Umbilical cord (tissue), 2 donors: ENCODE data around the gene LHFPL6. TPM values are rescaled to one million over a fixed set of nuclear protein-coding genes. Genes with fewer than 3 reads are reported as not detected.
A peak's percentile ranks its signal among the peaks of the same experiment; 100 is the strongest.

Source experiments
- DNase-seq: peaks from one replicate; pipeline ENCODE4 v3.0.0-alpha.2; 2015; ENCODE audit warnings: low spot score
- total RNA-seq: library from RNA; depleted of rRNA; stranded (reverse); fragments of >200 nt; gene quantifications from one replicate; pipeline ENCODE4 v1.2.3, GENCODE V29; 2014; ENCODE audit warnings: low replicate concordance; ENCODE audit not compliant: insufficient read depth

LHFPL6 gene
- total RNA-seq, 1 donor from 2014 or later = 141 TPM

DNA sequence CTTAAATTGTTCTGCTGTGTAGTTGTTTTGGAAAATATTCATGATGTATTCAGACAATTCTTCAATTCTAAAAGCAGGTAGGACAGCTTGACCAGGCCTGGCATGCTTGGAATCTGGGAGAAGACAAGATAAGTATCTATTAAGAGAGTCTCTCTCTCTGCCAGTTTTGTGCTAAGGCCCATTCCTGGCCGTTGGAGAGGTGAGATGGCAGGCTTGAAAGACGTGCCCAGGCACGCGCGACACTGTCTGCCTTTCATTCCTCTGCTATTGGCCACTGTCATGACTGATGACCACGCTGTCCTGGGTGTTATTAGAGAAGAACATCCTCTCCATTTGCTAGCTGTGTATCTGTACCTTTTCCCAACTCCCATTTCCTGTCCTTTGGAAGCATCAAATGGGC, 90.3 kb downstream of the LHFPL6 start:
- DNase-seq = no peak

DNA sequence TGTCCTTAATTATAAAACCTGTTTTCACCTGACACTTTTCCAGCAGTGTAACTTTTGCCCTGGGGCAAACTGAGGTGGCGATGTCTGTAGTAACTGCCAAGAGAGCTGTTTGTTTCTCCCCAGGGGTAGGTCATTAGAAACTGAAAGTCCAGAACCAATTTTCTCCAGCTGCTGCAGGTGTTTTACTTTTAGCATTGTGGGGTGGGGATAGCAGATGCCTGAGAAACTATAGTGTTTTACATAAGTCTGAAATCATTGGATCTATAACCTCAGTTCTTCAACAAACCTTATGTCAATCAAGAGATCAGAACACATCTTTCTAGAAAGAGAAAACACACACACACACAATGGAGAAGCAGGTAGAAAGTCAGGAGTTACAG, 92.7 kb downstream of the LHFPL6 start:
- no peak for DNase-seq

DNA sequence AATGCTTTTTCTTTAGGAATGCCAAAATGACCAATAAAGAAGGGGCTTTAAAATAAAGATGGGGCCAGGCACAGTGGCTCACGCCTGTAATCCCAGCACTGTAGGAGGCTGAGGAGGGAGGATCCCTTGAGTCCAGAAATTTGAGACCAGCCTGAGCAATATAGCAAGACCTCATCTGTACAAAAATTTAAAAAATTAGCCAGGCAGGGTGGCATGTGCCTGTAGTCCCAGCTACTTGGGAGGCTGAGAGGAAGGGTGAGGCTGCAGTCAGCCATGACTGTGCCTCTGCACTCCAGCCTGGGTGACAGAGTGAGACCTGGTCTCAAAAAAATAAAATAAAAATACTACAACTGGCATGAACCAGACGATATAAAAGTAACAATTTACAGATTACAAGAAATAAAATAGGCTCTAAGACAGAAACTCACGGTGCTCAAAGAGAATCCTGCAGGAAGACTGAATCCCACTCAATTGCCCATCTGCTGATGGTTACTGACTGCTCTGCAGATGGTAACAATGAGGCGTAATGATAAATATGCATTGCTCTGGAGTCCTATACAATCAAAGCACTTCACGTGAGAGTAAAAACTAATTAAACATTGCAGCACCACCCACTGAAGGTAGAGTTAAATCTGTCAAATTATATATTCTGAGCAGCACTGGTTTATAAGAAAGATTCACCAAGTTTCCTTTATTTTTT, 93.2 kb downstream of the LHFPL6 start:
- DNase-seq = no peak

DNA sequence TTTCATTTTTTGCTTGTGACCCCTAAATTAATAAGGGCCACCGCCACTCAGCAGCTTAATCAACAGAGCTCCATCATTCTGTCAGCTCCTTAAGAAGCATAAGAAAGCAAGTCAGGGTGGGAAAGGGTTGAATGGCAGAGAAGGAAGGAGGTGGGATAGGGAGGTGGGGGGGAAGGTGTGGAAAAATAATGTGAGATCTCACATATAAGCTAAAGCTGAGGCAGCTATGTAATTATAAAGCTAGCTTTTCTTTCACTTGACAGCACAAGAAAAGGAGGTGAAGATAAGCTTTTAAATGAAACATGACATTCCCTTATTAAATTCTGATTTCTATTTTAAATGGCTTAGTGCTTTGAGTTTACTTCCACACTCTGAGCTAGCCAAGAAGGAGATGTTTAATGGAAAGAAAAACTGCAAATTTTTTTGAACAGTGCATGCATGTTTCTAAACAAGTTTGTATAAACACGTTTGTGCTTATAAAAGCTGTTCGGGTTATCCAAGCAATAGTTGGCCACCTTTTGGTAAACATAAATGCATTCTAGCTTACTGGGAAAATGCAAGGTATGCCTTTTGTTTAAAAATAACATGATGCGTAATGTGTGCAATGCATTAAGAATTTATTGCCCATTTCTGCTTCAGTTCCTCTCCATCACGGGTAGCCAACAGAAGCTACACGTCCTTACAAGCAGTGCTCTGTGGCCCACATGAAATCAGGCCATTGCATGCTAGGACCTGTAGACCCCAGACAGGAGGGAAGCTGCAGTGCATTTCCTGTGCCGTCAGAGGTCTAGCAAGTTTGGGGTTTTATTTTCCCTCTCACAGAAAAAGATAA, 96.2 kb downstream of the LHFPL6 start:
- peak; percentile 68 for DNase-seq

DNA sequence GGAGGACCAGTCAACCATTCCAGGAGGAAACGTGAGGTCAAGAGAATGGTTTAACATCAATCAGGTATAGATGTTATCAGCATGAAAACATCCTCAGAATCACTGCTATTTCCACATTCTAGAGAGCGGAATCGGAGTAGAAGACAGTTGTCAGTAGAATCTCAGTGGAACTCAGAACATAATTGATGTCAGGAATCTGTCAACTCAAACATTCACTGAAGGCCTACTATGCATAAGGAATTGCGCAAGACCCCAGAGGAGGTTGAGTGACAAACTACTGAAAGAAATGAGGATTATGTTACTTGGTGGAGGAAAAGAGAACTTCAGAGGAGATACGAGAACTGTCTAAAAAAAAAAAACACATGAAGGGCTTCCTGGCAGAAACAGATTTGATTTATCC, 97.8 kb downstream of the LHFPL6 start:
- DNase-seq = no peak

DNA sequence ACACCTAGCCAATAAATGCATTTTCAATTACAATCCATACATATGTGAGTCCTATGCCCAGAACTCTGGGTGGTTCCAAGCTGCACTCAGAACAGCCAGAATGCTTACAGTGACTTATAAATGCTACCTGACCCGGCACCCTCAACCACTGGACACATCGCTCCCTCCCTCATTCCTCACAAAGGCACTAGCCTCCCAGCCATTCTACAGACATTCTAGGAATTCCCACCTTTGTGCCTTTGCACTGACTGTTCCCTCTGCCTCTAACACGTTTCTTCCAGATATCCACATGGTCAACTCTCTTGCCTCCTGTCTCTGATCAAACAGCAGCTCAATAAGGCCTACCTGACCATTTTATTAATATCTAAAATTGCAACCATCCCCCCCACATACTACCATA, 99.9 kb downstream of the LHFPL6 start:
- no peak for DNase-seq

DNA sequence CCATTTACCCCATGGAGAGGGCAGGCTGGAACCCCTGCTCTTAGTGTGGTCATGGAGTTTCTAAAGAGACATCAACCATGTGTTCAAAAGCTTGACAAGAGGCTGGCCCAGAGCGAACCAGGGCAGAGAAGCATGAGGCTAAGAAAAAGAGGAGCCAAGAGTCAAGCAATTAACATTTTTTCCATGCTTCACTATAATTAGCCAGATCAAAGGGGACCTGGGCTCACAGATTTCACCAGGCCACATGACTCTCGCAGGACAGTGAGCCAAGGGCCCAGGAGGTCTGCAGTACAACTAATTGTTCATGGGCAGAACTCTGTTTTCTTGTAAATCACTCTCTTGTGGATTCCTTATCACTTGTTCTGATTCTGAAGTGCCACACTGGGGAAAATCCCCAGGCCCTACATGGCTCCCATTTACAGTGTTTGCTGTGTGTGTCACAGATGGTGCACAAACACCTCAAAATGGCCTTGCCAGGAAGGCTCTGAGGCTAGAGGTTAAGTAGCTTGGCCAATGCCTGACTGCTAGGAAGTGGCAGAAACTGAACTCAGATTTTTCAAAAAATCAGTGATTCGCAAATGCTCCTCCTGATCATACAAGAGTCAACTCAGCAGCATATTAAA, 101.2 kb downstream of the LHFPL6 start:
- no peak for DNase-seq

DNA sequence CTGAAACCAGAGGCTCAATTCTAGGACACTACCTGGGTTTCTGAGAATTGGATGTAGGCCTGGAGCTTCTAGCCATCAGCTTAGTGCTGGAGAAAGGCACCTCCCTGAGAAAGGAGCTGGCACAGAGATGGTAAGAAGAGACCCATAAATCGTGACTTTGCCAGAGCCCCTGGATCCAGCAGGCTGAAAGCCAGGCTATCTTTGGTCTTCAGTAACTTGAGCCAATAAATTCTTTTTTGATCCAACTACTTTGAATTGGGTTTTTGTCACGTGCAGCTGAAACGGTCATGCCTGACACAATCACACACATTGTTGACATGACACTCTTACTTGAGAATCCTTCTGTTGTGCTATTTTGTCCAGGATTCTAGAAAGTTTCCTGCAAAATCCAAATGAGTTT, 103.4 kb downstream of the LHFPL6 start:
- no peak for DNase-seq

DNA sequence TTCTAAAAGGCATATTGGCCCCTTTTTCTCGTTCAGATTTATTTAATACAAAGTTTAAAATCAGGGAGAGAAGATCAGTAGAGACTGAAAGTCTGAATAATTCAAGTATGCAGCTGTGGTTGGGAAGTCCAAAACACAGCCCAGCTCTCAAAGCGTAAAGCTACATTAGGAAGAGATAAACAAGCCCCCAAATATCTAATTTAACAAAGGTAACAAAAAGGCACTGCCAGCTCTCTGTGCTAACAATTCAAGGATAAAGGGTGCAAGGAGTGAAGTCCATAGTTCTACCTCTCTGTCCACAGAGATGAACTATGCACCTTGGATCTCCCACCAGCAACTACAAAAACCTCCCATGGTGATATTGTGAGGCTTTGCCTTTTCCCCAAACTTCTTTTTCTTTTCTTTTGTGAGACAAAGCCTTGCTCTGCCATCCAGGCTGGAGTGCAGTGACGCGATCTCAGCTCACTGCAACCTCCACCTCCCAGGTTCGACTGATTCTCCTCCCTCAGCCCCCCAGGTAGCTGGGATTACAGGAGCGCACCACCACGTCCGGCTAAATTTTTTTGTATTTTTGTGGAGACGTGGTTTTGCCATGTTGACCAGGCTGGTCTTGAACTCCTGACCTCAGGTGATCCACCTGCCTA, 104.4 kb downstream of the LHFPL6 start:
- no peak for DNase-seq

DNA sequence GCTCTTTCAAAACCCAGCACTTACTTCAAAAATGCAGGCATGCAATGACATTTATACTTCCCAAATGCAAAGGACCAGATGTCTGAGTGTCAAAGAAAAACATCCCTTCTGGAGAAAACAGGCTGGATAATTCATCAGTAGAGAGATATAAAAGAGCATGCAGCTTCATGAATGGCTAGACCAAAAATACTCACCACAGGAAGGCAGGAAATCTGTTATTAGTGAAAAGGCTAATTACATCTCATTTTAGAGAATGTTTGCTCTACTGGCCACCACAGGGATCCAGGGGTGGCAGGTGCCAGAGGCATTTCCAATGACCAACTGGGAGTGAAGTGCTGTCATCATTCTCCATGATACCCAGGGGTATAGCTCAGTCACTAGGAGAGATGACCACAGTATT, 106.5 kb downstream of the LHFPL6 start:
- DNase-seq = no peak

DNA sequence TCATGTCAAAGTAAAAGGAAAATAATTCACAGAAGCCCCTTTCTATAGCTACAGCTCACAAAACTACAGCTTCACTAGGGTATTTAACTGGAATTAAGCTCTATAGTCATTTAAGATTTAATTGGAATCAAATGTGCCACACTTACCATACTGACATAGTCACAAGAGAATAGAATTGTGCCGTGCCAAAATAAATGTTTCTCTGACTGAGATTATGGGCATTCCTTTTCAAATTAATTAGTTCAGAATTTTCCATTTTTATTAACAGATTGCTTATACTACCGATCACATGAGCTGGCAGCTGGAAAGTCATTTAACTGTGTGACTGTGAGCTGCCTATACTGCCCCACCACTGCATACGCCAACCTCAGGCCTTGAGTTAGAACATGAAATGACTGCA, 108.4 kb downstream of the LHFPL6 start:
- DNase-seq = no peak

DNA sequence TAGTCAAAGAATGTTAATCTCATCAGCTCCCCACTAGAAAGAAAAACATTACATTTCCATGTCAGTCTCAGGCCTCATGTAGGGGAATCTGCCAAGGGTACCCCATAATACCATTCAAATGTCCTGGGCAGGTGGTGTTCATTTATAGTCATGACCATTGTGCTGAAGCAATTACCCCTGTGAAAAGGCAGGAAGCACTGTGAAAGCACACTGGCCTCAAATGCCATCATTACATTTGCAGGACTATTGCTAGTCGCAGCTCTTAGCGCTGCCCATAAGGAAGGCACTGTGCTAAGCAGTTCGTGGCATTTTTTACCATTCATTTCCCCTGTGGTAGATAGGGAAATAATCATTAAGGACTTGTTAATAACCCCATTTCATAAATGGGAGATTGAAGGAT, 109.0 kb downstream of the LHFPL6 start:
- DNase-seq = no peak

DNA sequence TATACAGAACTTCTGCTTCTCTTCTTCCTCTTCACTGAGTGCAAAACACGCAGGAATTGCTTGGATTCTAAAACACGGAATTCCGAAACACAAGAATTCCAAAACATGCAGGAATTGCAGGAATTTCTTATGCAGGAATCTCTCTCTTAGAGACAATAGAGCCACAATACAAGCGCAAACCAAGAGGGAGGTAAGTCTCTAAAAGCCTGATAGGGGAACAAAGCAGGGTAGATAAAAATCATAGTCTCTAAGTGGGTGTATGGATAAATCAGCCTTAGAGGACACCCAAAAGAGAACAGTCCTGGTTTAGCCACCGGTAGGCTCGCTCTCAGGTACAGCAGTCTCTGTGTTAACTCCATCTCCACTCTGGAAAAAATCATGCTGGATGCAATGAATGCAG, 112.9 kb downstream of the LHFPL6 start:
- no peak for DNase-seq

DNA sequence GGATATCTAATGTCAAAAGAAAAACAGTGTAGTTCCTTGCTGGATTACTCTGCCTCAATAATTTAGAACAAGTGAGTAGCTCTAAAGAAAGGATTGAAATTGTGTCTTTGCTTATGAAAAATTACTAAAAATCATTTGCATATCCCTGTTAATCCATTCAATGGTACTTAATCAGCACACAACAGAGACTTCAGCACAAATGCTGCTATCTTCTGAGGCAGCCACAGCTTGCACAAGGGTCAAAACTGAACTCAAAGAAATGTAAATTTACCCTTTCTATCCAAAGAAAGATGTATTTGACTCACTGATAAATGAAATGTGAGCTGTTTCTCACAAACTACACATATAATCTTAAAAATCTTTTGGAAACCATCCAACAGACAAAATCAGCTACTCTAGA, 116.2 kb downstream of the LHFPL6 start:
- no peak for DNase-seq

DNA sequence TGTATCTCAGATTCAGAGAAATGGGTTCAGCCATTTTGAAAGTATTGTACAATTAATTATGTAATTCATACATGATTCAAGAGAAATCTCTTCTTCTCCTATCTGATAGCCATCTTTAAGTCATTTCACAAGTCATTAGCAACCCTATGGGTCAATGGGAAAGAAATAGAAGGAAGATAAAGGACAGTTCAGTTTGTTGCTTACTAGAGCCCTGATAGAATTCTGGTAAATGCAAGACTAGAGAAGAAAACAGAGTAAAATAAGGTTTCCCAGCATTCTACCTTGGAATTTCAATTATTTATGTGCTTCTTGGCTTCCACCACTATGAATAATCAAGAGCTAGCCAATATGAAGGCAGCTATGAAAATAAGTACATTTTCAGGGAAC, 117.7 kb downstream of the LHFPL6 start:
- no peak for DNase-seq

DNA sequence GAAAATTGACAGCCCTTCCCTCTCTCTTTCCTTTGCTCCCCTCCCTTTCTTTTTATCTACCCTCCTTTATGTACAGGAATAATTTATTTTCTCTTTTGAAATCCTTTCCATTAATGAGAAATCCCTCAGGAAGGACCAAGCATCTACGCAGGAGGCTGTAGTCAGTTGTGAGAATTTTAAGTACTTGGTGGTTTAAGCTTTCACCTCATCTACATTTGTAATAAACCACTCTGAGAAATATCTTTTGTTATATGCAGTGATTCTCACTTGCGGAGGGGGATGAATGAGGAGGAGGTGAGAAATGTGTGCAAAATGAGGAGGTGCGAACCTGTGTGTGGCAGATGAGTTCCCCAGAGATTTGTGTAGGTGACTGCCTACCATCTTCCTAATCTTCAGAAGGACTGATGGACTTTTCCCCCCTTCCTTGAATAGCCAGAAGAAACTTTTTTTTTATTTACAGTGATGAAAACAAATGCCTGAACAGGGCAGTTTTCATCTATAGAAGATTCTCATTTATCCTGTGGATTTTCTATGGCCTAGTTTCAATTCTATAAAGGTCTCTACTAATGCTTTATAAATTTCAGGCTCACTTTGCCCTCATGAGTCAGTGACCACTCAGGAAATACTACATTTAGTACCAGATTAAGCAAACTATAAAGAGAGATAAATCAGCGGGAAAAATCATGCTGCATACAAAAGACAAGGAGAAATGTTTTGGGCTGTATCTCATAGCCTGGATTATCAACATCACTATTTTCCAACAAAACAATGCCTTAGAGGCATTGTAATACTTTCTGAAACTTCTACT, 118.3 kb downstream of the LHFPL6 start:
- DNase-seq = peak; percentile 85

DNA sequence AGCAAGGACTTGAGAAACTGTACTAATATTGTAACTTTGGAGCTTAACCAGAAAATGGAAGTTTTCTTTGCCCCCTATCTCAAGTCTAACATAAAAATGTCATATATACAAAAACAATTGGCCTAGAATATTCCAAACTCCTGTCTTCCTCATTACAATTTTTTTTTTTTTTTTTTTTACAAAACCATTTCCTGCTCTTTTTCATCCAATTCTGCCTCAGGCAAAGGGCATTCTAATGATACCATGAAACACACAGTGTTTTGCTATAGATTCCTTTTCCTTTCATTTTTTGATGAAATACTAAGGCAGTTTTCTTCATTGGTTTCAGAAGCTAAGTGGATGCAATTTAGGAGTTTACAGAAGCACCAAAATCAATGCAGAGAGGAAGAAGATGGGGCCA, 119.7 kb downstream of the LHFPL6 start:
- no peak for DNase-seq

DNA sequence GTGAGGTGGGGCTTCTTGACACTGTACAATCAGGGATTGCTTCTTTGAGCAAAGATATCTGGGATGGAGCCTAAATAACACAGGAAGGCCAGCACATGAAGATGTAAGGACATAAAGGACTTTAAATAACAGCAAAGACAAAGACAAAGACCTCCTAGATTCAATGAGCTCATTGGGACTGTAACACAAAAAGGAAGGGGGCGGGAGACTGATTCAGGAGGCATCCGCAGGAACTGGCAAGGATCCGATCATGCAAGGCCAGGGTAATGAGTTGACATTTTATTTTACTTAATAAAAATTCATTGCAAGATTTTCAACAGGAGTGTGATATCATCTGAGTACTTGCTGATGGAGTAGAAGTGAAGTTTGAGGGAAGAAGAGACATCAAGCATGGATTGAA, 121.5 kb downstream of the LHFPL6 start:
- DNase-seq = no peak

DNA sequence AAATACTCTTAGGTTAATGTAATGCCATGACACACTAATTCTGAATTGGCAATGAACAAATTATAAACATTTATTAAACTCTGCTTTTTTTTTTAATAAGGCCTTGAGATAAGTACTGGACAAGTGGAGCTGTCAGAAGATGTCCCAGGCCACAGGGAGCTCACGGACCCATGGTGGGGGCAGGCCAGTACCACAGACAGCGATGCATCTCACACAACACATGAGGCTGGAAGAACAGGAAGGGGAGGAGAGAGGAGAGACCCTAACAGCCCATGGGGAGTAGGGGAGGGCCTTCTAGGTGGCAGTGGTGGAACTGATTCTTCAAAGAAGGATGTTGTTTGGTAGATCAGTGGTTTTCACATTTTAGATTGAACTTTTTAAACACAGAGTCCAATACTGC, 128.4 kb downstream of the LHFPL6 start:
- no peak for DNase-seq

DNA sequence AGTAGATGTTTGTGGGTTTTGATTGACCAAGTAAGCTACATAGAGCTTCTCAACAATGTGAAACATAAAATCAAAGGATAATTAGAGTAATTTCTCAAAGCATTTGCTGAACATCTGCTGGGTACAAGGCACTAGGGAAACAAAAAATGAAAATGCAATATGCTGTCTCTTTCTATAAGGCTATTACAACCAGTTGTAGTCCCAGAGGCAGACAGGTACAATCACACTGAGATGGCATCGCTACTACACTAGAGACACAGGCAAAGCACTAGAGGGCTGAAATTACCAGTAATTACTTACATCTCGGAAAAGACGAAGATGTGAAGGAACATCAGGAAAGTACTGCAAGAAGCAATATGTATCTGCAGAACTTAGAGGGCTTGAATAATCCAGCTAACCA, 133.3 kb downstream of the LHFPL6 start:
- DNase-seq = no peak

DNA sequence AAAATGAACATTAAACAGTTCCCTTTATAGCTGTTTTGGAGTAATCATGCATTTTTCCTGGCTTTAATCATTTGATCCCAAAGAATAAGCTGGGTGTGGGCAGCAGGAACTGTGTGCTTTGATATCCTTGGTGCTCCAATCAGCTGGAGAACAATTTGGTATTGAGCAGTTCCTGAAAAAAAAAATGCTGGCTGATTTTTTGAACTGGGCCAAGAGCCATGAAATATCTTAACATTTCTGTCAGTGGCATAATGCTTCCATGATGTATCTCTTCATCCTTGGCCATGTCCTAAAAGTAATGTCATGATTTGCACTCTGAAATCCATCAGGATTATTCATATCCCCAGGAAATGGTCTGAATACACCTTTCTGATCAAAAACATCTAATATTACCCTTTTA, 134.7 kb downstream of the LHFPL6 start:
- DNase-seq = no peak

DNA sequence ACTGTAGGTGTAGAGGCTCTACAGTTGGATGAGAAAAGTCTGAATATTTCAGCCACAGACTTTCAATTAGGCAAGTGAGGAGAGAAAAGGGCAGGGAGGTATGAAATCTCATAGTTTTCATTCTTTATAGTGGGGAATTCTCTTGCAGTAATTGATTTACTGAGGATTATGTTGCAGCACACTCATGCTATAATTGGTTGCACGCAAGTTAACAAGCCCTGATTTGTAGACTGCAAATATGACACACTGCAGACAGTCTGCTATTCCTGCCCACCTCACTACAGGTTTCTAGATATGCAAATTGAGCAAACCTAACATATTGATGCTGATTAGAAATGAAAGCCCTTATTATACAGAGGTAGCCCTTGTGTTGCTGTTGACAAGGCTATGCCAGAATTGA, 139.4 kb downstream of the LHFPL6 start:
- no peak for DNase-seq
